Stimulated activated CD4-positive, alpha-beta T cell treated with anti-CD3 and anti-CD28 coated beads, TNF-alpha, amount 100 ng/mL, for 4 hours (primary cell): ENCODE measurements around the gene HSPA1L.
"Not testable (repeated sequence)": the region's sequence is repeated elsewhere in the genome, so short reads cannot be mapped to it uniquely, and the experiment has no call there.

Experiments used
- DNase-seq, 3 experiments: peaks; one replicate each; pipeline ENCODE4 v3.0.0-alpha.2; 2020; ENCODE audit warnings: low read depth in 3 of 3

Gene HSPA1L

DNA sequence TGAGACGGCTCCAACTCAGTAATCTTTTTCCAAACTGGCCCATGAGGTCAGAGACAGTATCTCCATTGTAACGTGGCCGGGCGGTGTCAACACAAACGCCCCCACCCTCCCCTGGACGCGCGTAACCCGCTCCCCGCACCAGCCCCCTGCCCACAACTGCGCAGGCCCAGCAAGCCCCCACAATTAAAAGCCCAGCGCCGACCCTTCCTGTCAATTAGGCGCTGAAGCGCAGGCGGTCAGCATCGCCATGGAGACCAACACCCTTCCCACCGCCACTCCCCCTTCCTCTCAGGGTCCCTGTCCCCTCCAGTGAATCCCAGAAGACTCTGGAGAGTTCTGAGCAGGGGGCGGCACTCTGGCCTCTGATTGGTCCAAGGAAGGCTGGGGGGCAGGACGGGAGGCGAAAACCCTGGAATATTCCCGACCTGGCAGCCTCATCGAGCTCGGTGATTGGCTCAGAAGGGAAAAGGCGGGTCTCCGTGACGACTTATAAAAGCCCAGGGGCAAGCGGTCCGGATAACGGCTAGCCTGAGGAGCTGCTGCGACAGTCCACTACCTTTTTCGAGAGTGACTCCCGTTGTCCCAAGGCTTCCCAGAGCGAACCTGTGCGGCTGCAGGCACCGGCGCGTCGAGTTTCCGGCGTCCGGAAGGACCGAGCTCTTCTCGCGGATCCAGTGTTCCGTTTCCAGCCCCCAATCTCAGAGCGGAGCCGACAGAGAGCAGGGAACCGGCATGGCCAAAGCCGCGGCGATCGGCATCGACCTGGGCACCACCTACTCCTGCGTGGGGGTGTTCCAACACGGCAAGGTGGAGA lies at the start of gene HSPA1L, which contains the start of gene HSPA1A:
TSS of gene HSPA1L (minus strand) at position 259 of the 814 bp plus-strand sequence. CDS start 3,311 bp downstream, outside the sequence.
TSS of gene HSPA1A (plus strand) at position 519 of the 814 bp plus-strand sequence. CDS start at position 733, 214 bp downstream.
- peak in 1 of 3 experiments; percentile 45 for DNase-seq

DNA sequence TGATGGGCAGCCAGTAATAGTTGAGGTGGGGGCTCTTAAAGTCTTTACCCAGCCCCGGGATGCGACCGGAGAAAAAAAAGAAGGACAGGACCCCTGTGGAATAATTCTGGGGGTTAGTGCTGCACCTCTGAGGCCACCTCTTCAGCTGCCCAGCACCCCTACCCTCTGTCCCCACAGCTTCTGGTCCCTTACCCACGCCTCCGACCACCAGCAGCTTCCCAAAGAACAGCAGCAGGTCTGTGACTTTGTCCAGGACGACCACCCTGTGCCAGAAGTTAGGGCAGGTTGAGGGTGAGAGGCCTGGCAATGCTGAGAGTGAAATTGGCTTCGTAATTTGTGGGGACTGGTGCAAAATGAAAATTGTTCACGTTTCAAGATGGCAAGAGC lies 49.7 kb upstream of the HSPA1L start:
- DNase-seq: no peak

DNA sequence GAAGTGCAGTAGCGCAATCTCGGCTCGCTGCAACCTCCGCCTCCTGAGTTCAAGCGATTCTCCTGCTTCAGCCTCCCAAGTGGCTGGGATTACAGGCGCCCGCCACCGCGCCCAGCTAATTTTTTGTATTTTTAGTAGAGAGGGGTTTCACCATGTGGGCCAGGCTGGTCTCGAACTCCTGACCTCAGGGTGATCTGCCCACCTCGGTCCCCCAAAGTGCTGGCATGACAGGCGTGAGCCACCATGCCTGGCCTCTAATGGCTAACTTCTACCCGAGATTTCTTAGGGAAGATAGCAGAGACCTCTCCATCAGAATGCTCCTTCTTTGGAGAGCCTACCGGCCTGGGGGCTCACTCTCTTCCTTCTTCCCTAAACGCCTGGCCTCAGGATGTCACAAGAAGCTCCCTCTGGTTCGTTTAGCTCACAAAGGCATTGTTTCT lies 49.1 kb upstream of the HSPA1L start:
- not testable (repeated sequence) for DNase-seq

DNA sequence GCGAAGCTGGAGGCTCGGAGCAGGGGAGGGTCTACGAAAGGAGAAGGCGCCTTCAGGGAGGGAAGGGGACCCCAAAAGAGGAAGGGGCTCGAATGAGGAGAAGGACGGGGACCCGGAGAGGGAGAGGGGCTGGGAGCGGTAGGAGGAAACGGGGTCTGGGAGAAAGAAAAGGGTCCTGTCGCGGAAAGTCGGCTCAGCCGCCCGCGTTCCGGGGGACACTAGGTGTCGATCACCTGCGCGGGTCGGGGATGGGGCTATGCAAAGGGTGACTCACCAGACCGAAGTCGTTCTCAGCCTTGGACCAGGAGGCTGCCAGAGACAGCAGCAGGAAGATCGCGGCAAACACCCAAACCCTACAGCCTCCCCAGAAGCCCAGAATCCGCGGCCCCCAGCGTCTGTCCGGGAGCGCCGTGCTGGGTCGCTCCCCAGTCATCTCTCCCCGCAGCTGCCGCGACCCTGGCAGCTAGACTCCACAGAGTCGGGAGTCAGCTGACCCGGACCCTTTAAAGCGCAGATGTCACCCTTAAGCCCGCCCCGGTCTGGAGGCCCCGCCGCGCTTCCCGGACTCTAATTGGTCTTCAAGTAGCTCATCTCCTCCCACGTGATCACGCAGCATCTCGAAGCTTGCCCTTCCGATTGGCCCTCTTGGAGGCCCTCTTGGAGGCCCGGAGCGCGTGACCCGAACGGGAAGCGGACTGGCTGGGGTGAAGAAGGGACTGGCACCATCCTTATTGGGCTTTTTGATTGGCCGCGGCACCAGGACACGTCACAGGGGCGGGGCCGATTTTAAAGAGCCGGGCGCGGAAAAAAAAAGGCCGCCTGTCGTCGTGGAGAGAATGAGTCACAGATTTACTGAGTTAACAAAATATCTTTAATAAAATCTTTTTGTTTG lies 47.5 kb upstream of the HSPA1L start, which contains the start of gene NEU1:
TSS of gene NEU1 (minus strand) at position 478 of the 892 bp plus-strand sequence. CDS start at position 433, 45 bp downstream.
- DNase-seq: peak; percentile 87 to 99 (median 96)

DNA sequence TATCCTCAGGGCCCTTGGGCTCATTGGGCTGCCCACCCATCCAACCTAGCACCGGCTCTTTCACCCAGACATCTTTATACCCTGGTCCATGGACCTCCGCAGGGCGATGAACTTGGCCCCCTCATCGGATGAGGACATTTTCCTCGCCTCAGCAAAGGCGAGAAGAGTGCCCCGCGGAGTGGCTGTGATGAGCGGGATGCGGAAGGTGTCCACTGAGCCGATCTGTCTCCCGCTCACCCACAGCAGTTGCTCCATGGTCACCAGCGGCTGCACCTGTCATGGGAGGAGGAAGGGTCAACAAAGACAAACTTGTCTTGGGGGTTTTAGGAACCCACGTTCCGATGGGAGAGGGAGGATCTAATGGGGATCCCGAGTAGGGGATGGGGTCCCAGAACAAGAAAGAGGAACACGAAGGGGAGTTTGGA lies 46.8 kb upstream of the HSPA1L start:
- no peak for DNase-seq

DNA sequence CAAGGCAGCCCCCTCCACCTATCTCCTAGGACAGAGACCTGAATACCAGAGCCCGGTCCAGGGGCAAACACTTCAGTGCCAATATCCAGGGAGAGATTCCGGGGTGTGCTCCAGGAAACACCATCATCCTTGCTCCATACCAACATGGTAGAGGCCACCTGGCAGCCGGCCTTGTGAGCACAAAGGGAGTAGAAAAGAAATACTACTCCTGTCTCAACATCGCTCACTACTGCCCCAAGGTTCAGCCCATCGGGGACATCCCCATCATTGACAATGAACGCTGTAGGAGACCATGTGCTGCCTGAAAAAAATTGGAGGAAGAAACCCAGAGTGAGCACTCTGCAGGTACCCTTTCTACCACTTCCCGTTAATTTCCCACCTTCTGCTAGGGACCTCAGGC lies 46.1 kb upstream of the HSPA1L start:
- DNase-seq: no peak

DNA sequence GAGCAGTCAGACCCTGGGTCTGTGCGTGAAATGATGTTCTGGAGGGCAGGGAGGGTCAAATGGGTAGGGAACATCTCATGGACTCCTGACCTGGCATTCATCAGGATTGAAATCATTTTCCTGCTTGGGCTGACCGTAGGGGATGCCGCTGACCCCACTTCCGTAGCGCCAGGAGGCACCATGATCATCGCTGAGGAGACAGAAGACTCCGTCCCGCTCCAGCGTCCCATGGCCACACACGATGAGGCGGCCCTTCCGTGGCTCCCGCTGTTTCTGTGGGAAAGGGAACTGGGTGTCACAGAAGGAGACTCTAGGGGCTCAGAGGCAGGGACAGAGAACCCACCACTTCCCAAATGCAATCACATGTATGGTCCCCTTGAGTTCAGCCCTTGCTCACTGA lies 45.3 kb upstream of the HSPA1L start:
- DNase-seq: no peak

DNA sequence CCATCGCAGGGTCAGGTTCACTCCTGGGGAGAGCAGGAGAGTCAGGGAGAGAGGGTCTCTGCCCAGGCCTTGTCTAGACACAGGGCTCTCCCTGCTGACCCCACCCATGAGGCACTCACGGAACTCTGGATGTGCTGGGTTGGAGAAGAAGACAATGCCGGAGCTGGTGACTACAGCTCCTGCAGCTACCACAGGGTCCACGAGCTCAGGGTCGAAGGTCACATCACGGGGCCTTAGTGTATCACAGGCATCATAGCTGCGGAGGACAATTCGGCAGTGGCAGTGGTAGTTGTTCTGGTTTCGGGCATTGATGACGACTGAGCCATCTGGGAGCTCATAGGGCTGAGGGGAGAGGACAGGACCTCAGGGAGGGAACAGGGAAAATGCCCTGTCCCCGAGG lies 44.8 kb upstream of the HSPA1L start:
- no peak for DNase-seq

DNA sequence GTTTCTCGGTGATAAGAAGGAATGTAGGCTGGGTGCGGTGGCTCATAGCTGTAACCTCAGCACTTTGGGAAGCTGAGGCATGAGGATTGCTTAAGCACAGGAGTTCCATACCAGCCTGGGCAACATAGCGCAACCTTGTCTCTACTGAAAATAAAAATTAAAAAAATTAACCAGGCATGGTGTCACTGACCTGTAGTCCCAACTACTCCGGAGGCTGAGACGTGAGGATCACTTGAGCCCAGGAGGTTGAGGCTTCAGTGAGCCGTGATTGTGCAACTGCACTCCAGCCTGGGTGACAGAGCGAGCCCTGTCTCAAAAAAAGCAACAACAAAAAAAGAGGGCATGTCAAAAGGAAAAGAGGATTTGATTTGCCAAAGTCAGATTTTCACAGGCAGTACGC lies 43.6 kb upstream of the HSPA1L start:
- DNase-seq: no peak

DNA sequence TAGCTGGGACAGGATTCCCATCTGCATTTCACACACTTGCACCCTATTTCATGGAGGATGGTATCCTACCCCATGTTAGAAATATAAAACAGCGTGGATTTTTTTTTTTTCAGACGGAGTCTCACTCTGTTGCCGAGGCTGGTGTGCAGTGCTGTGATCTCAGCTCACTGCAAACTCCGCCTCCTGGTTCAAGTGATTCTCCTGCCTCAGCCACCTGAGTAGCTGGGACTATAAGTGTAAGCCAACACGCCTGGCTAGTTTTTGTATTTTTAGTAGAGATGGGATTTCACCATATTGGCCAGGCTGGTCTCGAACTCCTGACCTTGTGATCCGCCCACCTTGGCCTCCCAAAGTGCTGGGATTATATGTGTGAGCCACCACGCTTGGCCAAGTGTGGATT lies 42.7 kb upstream of the HSPA1L start:
- DNase-seq: not testable (repeated sequence)

DNA sequence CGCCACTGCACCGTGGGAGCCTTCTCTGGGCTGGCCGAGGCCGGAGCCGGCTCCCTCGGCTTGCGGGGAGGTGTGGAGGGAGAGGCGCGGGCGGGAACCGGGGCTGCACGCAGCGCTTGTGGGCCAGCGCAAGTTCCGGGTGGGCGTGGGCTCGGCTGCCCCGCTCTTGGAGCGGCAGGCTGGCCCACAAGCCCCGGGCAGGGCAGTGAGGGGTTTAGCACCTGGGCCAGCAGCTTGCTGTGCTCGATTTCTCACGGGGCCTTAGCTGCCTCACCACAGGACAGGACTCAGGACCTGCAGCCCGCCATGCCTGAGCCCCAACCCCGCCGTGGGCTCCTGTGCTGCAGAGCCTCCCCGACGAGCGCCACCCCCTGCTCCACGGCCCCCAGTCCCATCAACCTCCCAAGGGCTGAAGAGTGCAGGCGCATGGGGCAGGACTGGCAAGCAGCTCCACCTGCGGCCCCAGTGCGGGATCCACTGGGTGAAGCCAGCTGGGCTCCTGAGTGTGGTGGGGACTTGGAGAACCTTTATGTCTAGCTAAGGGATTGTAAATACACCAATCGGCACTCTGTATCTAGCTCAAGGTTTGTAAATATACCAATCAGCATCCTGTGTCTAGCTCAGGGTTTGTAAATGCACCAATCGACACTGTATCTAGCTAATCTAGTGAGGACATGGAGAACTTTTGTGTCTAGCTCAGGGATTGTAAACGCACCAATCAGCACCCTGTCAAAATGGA lies 37.1 kb upstream of the HSPA1L start:
- DNase-seq: not testable (repeated sequence)

DNA sequence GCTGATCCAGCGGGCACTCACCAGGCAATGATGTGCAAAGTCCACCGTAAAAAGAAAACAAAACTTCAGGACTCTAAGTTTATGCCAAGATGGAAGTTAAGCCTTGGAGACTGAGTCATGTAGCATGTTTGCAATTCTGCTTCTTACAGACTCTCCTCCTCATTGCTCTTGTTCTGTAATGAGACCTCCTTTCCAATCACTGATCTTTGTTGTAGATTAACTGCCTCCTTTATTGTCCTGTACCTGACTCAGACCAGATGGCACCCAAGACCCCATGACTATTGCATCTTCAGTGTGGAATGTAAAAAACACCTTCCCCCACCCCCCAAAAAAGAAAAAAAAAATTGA lies 36.4 kb upstream of the HSPA1L start:
- DNase-seq: no peak

DNA sequence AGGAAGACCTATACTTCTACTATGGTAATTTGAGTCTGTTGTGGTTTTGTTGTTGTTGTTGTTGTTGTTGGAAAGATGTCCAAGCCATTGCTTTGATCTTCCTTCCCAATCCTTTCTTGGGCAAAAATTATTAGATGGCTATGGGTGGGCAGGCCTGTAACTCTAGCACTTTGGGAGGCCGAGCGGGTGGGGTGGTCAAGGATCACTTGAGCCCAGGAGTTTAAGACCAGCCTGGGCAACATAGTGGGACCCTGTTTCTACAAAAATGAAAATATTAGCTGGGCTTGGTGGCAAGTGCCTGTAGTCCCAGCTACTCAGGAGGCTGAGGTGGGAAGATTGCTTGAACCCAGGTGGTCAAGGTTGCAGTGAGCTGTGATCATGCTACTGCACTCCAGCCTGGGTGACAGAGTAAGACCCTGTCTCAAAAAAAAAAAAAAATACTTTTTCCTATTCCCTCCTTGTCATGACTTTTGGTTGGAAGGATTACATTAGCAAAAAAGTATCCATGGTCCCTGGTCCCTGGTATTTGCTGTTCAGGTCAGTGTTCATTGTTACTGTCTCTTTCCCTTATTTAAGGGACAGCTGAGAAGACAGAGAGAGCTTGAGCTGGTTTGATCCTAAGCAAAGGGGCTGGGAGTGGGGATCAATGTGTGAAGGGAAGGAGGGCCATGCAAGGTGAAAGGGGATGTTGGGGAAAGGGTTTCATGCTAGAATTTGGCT lies 35.8 kb upstream of the HSPA1L start:
- no peak for DNase-seq

DNA sequence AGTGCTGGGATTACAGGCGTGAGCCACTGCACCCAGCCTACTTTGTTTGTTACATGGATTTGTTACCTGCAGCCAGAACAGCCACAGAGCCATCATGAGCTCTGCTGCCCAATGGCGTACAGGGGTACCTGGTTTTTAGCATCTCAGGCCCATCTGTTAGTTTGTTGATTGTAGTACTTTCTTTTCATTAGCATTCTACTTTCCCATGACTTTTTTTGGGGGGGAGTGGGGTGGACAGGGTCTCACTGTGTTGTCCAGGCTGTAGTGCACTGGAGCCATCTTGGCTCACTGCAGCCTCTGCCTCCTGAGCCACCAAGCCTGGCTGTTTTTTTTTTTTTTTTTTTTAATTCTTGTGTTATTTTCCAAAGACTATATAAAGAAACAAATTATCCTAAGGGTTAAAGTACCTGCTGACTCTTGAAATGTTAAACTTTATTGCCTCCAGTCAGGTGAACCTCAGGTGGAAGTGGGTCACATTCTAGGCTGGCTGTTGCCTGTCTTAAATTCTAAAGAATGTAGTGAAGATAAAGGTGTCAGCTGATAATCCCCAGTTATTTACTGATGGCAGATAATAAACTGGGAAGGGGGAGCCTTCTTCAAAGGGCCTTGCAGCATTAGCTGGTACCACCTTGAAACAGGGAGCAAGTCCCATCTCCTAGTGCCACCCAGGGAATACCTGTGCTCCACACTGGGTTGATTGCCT lies 32.3 kb upstream of the HSPA1L start:
- DNase-seq: no peak

DNA sequence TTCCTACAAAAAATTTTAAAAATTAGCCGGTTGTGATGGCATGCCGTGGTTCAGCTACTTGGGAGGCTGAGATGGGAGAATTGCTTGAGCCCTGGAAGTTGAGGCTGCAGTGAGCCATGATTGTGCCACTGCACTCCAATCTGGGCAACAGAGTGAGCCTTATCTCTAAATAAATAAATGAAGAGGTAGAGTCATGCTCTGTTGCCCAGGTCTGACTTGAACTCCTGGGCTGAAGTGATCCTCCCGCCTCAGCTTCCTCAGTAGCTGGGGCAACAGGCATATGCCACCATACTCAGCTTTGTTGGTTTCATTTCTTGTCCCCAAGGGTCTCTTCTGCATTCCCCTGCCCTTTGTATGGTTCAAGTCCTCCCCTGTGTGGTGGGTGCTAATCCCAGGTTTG lies 29.4 kb upstream of the HSPA1L start:
- DNase-seq: no peak

DNA sequence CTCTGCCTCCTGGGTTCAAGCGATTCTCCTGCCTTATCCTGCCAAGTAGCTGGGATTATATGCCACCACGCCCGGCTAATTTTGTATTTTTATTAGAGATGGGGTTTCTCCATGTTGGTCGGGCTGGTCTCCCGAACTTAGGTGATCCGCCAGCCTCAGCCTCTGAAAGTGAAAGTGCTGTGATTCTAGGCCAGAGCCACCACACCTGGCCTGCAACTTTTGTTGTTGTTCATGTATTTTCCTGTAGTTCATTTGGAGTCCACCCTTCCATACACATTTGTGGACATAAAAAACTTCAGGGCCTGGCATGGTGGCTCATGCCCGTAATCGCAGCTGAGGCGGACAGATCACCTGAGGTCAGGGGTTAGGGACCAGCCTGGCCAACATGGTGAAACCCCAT lies 27.0 kb upstream of the HSPA1L start:
- DNase-seq: no peak

DNA sequence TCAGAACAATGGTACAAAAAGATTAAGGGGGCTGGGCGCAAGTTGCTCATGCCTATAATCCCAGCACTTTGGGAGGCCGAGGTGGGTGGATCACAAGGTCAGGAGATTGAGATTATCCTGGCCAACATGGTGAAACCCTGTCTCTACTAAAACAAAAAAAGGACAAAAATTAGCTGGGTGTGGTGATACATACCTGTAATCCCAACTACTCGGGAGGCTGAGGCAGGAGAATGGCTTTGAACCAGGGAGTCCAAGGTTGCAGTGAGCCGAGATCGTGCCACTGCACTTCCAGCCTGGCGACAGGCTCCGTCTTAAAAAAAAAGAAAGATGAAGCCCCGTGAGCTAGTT lies 24.7 kb upstream of the HSPA1L start:
- DNase-seq: not testable (repeated sequence)

DNA sequence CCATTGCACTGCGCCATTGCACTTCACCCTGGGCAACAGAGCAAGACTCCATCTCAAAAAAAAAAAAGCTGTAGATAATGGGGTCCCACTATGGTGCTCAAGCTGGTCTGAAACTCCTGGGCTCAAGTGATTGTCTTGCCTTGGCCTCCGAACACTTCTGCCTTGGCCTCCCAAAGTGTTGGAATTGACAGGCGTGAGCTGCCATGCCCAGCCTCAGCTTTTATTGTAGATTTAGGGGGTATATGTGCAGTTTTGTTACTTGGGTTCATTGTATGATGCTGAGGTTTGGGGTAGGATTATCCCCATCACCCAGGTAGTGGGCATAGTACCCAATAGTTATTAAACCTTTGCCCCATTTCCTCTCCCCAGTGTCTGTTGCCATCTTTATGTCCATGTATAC lies 23.9 kb upstream of the HSPA1L start:
- no peak for DNase-seq

DNA sequence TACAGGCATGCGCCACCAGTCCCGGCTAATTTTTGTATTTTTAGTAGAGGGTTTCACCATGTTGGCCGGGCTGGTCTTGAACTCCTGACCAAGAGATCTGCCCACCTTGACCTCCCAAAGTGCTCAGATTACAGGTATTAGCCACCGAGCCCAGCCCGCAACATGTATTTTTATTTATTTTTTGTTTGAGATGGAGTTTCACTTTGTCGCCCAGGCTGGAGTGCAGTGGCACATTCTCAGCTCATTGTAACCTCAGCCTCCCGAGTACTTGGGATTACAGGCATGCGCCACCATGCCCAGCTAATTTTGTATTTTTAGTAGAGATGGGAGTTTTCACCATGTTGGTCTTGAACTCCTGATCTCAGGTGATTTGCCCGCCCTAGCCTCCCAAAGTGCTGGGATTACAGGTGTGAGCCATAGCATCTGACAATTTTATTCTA lies 23.1 kb upstream of the HSPA1L start:
- not testable (repeated sequence) for DNase-seq

DNA sequence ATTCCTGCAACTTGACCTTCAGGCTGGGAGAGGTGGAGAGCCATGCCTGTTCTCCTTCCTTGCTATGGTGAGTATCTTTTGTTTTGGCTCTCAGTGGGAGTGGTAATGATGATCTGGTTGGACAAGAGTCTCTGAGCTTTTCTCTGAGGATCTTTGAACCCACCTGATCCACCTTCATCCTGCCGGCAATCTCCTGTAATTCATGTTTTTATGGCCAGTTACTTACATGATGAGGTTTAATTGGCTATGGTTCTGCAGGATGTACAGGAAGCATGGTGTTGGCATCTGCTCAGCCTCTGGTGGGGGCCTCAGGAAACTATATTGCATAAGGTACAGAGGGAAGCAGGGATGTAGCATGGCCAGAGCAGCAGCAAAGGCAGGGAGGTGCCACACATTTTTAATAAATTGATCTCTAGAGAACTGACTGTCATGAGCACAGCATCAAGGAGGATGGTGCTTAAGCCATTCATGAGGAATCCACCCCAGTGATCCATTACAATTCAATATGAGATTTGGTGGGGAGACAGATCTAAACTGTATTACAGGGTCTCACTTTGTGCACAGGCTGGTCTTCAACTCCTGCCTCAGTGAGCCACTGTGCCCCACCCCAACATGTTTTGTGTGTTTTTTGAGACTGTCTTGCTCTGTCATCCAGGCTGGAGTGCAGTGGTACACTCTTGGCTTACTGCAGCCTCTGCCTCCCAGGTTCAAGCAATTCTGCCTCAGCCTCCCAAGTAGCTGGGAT lies 22.5 kb upstream of the HSPA1L start:
- no peak for DNase-seq
